Activated CD4-positive, alpha-beta memory T cell treated with anti-CD3 and anti-CD28 coated beads, Interleukin-2, amount 10 ng/mL, durations not matched to agents 7 days and 5 days (primary cell): ENCODE measurements around the gene MYL9. TPM values are rescaled to one million over a fixed set of nuclear protein-coding genes. Genes with fewer than 3 reads are reported as not detected.

Source experiments
- CTCF ChIA-PET: fragments of 350-600 bp; sonication (Branson Sonifier 250); formaldehyde crosslinking; loops from one replicate; lab custom pipeline; 2021; ENCODE audit warnings: antibody characterized with exemption, inconsistent platforms; lab: Charles Lee
- POLR2A ChIA-PET: fragments of 350-600 bp; sonication (Branson Sonifier 250); formaldehyde crosslinking; loops from one replicate; lab custom pipeline; 2021; ENCODE audit warnings: antibody characterized with exemption; lab: Charles Lee
- DNase-seq: peaks from one replicate; pipeline ENCODE4 v3.0.0-alpha.2; 2020
- H3K27ac Mint-ChIP-seq: one replicate; pipeline ENCODE4 v1.8.0; 2021; ENCODE audit warnings: mild to moderate bottlenecking, mixed read lengths
- H3K27me3 Mint-ChIP-seq: one replicate; pipeline ENCODE4 v1.8.0; 2021; ENCODE audit warnings: mixed read lengths
- H3K36me3 Mint-ChIP-seq: one replicate; pipeline ENCODE4 v1.8.0; 2021; ENCODE audit warnings: low read depth, mixed read lengths
- H3K4me1 Mint-ChIP-seq: one replicate; pipeline ENCODE4 v1.8.0; 2021; ENCODE audit warnings: mixed read lengths
- H3K4me3 Mint-ChIP-seq: one replicate; pipeline ENCODE4 v1.8.0; 2021; ENCODE audit warnings: mild to moderate bottlenecking, mixed read lengths
- H3K9me3 Mint-ChIP-seq: one replicate; pipeline ENCODE4 v1.8.0; 2021; ENCODE audit warnings: mixed read lengths
- total RNA-seq, 2 experiments: library from RNA; stranded (reverse); gene quantifications; one replicate each; pipeline ENCODE4 v1.2.3, GENCODE V29; 2021

Gene MYL9
- total RNA-seq, 2 experiments from 2014 or later = 1.1 to 1.7 TPM

DNA sequence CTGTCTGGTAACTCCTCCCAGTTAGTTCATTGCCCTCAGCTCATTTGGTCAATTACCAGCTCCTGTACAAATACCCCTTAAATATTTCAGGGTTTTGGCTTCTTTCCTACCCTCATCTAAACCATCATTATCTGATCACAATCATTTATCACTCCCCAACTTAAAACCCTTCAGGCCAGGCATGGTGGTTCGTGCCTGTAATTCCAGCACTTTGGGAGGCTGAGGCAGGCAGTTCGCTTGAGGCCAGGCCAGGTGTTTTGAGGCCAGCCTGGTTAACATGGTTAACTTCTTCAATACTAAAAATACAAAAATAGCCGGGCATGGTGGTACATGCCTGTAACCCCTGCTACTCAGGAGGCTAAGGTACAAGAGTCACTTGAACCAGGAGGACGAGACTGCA, 41.5 kb downstream of the MYL9 start:
- DNase-seq = no peak
- H3K9me3 Mint-ChIP-seq = no peaks in the 10 kb centered on the region
- peaks cover 45% of the 10 kb centered on the region for H3K36me3 Mint-ChIP-seq
- CTCF ChIA-PET = interaction anchor here (2.3 kb wide), 1 partner anchor 13 kb away, joined by 8 read pairs; no protein-coding TSS in a partner anchor
- H3K27me3 Mint-ChIP-seq = no peaks in the 10 kb centered on the region
- H3K4me1 Mint-ChIP-seq = peaks cover 41% of the 10 kb centered on the region
- H3K4me3 Mint-ChIP-seq = no peak overlapping the region
- peak overlapping the region; percentile 83 for H3K27ac Mint-ChIP-seq
- POLR2A ChIA-PET = interaction anchor here (1.4 to 8.5 kb wide), 4 partner anchors 10 to 23 kb away, joined by 3 to 55 read pairs (median 32); partner anchors contain the start of genes RAB5IF and TGIF2

DNA sequence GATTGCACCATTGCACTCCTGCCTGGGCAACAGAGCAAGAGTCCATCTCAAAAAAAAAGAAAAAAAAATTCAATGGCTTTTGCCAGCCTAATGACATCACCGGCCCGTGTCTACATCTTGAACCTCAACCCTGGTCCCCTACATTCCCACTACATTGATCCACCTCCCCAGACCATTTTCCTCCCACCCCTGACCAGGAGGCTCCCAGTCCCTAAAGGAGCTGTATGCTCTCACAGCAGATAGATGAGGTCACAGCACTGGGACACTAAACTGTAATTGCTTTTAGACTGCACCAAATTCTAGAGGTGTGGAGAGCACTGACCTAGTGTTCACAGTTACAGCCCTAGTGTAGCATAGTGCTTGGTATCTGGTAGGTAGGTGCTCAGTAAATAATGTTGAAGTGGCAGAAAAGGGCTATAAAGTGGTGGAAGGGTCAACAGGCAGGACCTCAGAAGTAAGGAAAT, 42.7 kb downstream of the MYL9 start:
- Mint-ChIP-seq H3K4me3 (no peak overlapping the region), H3K4me1 (peaks cover 44% of the 10 kb centered on the region), H3K36me3 (peaks cover 38% of the 10 kb centered on the region), H3K27ac (peak overlapping the region; percentile 42), H3K9me3 (no peaks in the 10 kb centered on the region), H3K27me3 (no peaks in the 10 kb centered on the region)
- DNase-seq = no peak
- ChIA-PET CTCF (interaction anchor here (0.6 to 2.3 kb wide), 3 partner anchors 11 to 20 kb away, joined by 3 to 8 read pairs (median 4); no protein-coding TSS in a partner anchor), POLR2A (interaction anchor here (6.6 to 8.5 kb wide), 2 partner anchors 10 to 11 kb away, joined by 52 to 55 read pairs; partner anchors contain the start of gene TGIF2)

DNA sequence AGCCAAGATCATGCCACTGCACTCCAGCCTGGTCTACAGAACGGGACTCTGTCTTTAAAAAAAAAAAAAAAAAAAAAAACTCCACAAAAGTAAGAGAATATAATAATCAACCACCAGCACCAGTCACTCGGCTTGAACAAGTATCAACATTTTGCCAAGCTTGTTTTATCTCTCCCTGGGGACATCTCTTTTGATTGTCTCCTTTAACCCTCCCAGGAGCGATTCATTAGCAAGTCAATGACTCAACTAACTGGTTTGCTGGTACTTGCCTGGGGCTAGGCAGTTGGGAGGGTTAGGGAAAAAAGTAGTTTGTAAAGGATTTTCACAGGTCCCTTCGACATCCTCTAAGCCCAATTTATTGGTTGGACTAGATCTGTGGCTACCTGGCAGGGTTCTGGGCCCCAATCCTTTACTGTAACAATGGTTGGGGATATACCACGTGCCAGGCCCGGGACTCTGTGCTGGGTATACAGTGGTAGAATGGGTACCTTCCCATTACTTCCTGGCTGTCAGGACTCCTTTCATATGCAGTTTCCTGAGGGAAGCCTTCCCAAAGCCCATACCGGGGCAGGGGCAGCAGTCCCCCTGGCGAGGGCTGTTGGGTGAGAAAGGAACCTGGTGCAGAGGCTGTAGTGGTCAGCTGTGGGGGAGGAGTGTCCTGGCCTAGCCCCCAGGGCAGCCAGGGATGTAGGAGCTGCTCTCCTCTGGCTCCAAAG, 44.2 kb downstream of the MYL9 start:
- CTCF ChIA-PET = interaction anchor here (0.6 to 1.6 kb wide), 4 partner anchors 9 to 143 kb away, joined by 3 to 4 read pairs (median 3); partner anchors contain the start of gene RAB5IF
- POLR2A ChIA-PET = interaction anchor here (1.5 to 8.5 kb wide), 3 partner anchors 8 to 20 kb away, joined by 6 to 55 read pairs (median 52); partner anchors contain the start of genes RAB5IF and TGIF2
- no peaks in the 10 kb centered on the region for H3K9me3 Mint-ChIP-seq
- DNase-seq = no peak
- H3K4me1 Mint-ChIP-seq = peaks cover 40% of the 10 kb centered on the region
- no peaks in the 10 kb centered on the region for H3K27me3 Mint-ChIP-seq
- H3K4me3 Mint-ChIP-seq = no peak overlapping the region
- no peak overlapping the region for H3K27ac Mint-ChIP-seq
- peaks cover 28% of the 10 kb centered on the region for H3K36me3 Mint-ChIP-seq

DNA sequence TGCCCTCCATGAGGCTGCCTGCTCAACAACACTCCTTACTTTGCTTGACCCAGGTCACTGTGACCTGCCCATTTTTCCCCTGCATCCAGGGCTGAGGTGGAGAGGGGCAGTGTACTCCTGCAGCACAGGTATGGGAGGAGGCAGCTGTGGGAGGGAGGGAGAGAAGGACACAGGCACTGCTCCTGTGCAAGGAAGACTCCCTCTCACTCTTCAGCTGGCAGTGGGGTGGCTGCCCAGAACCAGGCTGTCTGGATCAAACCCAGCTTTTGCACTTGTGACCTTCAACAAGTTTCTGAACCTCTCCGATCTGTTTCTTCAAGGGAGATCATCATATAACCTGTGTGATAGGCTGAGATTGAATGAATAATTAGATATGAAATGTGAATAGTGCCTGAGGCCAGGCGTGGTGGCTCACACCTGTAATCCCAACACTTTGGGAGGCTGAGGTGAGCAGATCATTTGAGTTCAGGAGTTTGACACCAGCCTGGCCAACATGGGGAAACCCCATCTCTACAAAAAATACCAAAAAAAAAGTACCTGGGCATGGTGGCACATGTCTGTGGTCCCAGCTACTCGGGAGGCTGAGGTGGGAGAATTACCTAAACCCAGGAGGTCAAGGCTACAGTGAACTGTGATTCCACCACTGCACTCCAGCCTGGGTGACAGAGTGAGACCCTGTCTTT, 46.2 kb downstream of the MYL9 start:
- Mint-ChIP-seq H3K27ac (no peak overlapping the region), H3K27me3 (no peaks in the 10 kb centered on the region), H3K4me3 (no peak overlapping the region), H3K4me1 (peaks cover 41% of the 10 kb centered on the region), H3K36me3 (peaks cover 34% of the 10 kb centered on the region), H3K9me3 (no peaks in the 10 kb centered on the region)
- POLR2A ChIA-PET = interaction anchor here (0.9 to 8.5 kb wide), 3 partner anchors 8 to 18 kb away, joined by 4 to 55 read pairs (median 5); partner anchors contain the start of genes RAB5IF and TGIF2
- no peak for DNase-seq
- CTCF ChIA-PET = interaction anchor here (1.0 to 5.7 kb wide), 5 partner anchors 12 to 58 kb away, joined by 3 to 58 read pairs (median 7); partner anchors contain the start of genes RAB5IF, SLA2 and TGIF2

DNA sequence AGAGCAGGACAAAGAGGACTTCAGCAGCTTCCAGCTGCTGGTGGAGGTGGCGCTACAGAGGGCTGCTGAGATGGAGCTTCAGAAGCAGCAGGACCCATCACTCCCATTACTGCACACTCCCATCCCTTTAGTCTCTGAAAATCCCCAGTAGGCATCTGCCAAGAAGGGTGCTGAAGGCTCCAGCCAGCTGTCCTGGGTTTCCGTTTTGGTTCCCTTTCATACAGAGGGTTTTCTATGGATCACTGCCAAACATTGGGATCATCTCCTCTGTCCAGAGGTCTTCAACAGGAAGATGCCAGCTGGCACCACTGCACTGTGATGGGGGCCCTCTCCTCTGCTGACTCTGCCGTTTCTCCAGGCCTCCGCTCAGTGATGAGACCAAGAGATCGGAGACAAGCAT, 50.0 kb downstream of the MYL9 start:
- Mint-ChIP-seq H3K27ac (peak overlapping the region; percentile 33), H3K9me3 (no peaks in the 10 kb centered on the region), H3K4me1 (peaks cover 65% of the 10 kb centered on the region), H3K4me3 (no peak overlapping the region), H3K36me3 (peaks cover 43% of the 10 kb centered on the region), H3K27me3 (no peaks in the 10 kb centered on the region)
- POLR2A ChIA-PET = interaction anchor here (1.4 to 8.2 kb wide), 4 partner anchors 8 to 54 kb away, joined by 3 to 111 read pairs (median 49); partner anchors contain the start of genes RAB5IF, SLA2 and TGIF2
- DNase-seq = no peak
- CTCF ChIA-PET = interaction anchor here (0.7 to 5.7 kb wide), 7 partner anchors 14 to 55 kb away, joined by 3 to 58 read pairs (median 3); partner anchors contain the start of genes RAB5IF and SLA2

DNA sequence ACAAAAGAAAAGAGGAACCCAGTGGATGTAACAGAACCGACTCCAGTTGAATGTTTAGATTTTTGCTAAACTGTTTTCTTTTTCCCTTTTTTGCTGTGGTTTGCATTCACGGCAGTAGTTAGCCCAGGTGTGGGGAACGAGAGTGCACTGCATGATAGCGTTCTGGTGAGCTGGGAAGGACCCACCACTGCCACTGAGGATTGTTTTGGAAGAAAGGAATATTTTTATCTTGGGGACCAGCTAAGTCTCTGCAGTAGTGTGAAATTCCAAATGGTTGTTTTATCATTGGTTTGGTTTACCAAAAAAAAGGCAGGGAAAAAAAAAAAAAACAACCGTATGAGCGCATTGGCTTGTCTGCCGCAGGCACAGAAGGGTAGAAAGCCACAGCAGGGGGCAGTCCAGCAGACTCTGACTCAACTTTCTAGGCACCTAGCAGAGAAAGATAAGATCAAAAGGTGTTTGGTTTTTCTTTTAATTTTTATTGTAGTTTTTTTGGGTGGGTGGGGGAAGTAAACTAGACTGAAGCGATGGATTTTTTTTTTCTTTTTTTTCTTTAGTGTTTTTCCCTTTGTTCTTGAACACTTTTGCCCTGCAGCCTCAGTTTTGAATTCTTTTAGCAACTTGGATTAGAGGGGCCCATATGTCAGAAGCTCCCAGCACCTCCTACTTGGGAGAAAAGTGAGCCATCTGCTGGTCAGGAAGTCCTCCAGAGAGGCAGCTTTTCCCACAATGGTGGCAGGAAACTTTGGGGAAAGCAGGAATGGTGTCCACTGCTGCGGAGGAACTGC, 50.7 kb downstream of the MYL9 start:
- Mint-ChIP-seq H3K4me1 (peaks cover 61% of the 10 kb centered on the region), H3K27ac (peak overlapping the region; percentile 76), H3K36me3 (peaks cover 43% of the 10 kb centered on the region), H3K4me3 (no peak overlapping the region), H3K27me3 (no peaks in the 10 kb centered on the region), H3K9me3 (no peaks in the 10 kb centered on the region)
- ChIA-PET POLR2A (interaction anchor here (1.0 to 8.2 kb wide), 6 partner anchors 9 to 127 kb away, joined by 3 to 111 read pairs (median 25); partner anchors contain the start of genes RAB5IF, SLA2 and TGIF2), CTCF (interaction anchor here (0.7 to 5.7 kb wide), 8 partner anchors 13 to 54 kb away, joined by 3 to 58 read pairs (median 3); partner anchors contain the start of genes RAB5IF and SLA2)
- DNase-seq = peak; percentile 65

DNA sequence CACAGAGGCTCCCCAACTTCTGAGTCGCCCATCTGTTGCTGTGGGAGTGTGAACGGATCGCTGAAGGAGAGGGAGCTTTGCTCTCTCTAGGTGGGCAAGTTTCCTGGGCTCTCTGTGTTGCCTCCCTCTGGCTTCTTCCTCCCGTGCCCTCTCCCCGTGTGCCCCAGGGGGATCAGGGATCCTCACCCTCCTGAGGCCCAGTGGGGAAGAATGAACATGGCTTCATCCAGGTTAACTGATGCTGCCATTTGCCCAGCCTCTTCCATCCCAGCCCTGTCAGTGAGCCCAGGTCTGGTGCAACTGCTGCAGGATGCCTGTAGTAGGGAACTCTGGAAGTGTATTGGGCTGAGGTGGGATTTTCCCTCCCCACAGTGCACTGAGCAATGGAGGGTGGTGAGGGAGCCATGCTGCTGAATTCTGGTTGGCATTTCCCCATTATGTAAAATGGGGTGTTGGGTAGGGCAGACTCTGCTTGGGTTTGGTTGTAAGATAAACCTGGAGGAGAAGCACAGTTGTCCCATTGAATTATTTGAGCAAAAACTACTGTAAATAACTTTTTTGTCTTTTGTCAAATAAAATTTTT, 52.1 kb downstream of the MYL9 start:
- H3K36me3 Mint-ChIP-seq = peaks cover 39% of the 10 kb centered on the region
- CTCF ChIA-PET = interaction anchor here (1.2 to 4.3 kb wide), 5 partner anchors 8 to 215 kb away, joined by 3 to 75 read pairs (median 3); partner anchors contain the start of gene RAB5IF
- POLR2A ChIA-PET = interaction anchor here (1.3 to 8.2 kb wide), 7 partner anchors 10 to 270 kb away, joined by 4 to 123 read pairs (median 46); partner anchors contain the start of genes RAB5IF, SLA2 and TGIF2
- no peaks in the 10 kb centered on the region for H3K27me3 Mint-ChIP-seq
- no peak for DNase-seq
- no peak overlapping the region for H3K4me3 Mint-ChIP-seq
- H3K27ac Mint-ChIP-seq = peak overlapping the region; percentile 68
- peaks cover 55% of the 10 kb centered on the region for H3K4me1 Mint-ChIP-seq
- H3K9me3 Mint-ChIP-seq = no peaks in the 10 kb centered on the region

DNA sequence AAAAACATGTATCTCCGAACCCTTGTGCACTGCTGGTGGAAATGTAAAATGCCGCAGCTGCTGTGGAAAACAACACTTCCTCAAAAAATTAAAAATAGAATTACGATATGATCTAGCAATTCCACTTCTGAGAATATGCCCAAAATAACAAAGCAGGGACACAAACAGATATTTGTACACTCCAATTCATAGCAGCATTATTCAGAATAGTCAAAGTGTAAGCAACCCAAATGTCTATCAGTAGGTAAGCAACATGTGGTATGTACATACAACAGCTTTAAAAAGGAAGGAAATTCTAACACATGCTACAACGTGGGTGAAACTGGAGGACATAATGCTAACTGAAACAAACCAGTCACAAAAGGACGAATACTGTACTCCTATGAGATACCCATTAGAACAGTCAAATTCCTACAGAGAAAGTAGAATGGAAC, 58.6 kb downstream of the MYL9 start:
- peaks cover 32% of the 10 kb centered on the region for H3K4me1 Mint-ChIP-seq
- DNase-seq = no peak
- H3K9me3 Mint-ChIP-seq = no peaks in the 10 kb centered on the region
- CTCF ChIA-PET = interaction anchor here (1.4 kb wide), 1 partner anchor 11 kb away, joined by 3 read pairs; no protein-coding TSS in a partner anchor
- H3K27me3 Mint-ChIP-seq = no peaks in the 10 kb centered on the region
- POLR2A ChIA-PET = interaction anchor here (0.8 to 1.9 kb wide), 5 partner anchors 9 to 46 kb away, joined by 3 to 4 read pairs (median 3); partner anchors contain the start of gene SLA2
- peaks cover 4% of the 10 kb centered on the region for H3K36me3 Mint-ChIP-seq
- H3K4me3 Mint-ChIP-seq = no peak overlapping the region
- H3K27ac Mint-ChIP-seq = no peak overlapping the region

Other genes with a start within 250 kb of the MYL9 start
- 10 to 100 TPM; 40.2 to 44.2 TPM for gene DLGAP4, start 235.2 kb upstream of the MYL9 start, total RNA-seq
- 10 to 100 TPM; 28.0 to 33.5 TPM for gene TGIF2, start 32.1 kb downstream of the MYL9 start, total RNA-seq
- 10 to 100 TPM; 92.8 to 94.1 TPM for gene RAB5IF, start 64.3 kb downstream of the MYL9 start, total RNA-seq
- 10 to 100 TPM; 78.6 to 79.9 TPM for gene SLA2, start 104.7 kb downstream of the MYL9 start, total RNA-seq
- gene NDRG3, start 204.6 kb downstream of the MYL9 start, total RNA-seq = 10 to 100 TPM; 32.8 to 33.7 TPM
- gene DSN1, start 232.2 kb downstream of the MYL9 start, total RNA-seq = 10 to 100 TPM; 31.9 to 32.0 TPM